HepG2 (cell line): ENCODE data around the gene EXO1.
A peak's percentile ranks its signal among the peaks of the same experiment; 100 is the strongest.

Source experiments
- ERF ChIP-seq: IDR thresholded peaks from 2 replicates; pipeline ENCODE4 v1.6.1; 2018; ENCODE audit warnings: missing biosample characterization, missing genetic modification reagents
- GATA4 ChIP-seq: sonication (generic); IDR thresholded peaks from 2 replicates; pipeline ENCODE4 v1.6.1; 2016; ENCODE audit warnings: antibody characterized with exemption, low read depth, borderline replicate concordance
- HOXA7 ChIP-seq: sonication (generic); formaldehyde crosslinking; IDR thresholded peaks from 2 replicates; pipeline ENCODE4 v1.8.1; 2022; ENCODE audit warnings: mild to moderate bottlenecking, missing genetic modification reagents, moderate library complexity
- NR2F1 ChIP-seq, 2 experiments: fragments of 450-650 bp in 1 of 2; formaldehyde crosslinking in 1 of 2; IDR thresholded peaks; 2 replicates each; pipeline versions ENCODE4 v1.5.0 to v1.6.1; 2016 to 2020; ENCODE audit warnings: mild to moderate bottlenecking in 1 of 2, missing compliant biosample characterization in 1 of 2, missing genetic modification reagents in 1 of 2, moderate library complexity in 1 of 2
- RAD21 ChIP-seq: fragments of 450-650 bp; formaldehyde crosslinking; IDR thresholded peaks from 2 replicates; pipeline ENCODE4 v1.5.0; 2020; ENCODE audit warnings: mild to moderate bottlenecking
- REL ChIP-seq: sonication (generic); formaldehyde crosslinking; conservative IDR thresholded peaks from 2 replicates; pipeline ENCODE4 v1.8.0; 2022; ENCODE audit warnings: mild to moderate bottlenecking, missing genetic modification reagents, moderate library complexity
- SIX4 ChIP-seq: sonication (generic); formaldehyde crosslinking; IDR thresholded peaks from 2 replicates; pipeline ENCODE4 v1.4.0; 2020; ENCODE audit warnings: missing genetic modification reagents
- ZNF124 ChIP-seq: sonication (generic); formaldehyde crosslinking; IDR thresholded peaks from 2 replicates; pipeline ENCODE4 v1.4.0; 2020; ENCODE audit warnings: missing genetic modification reagents
- ZNF335 ChIP-seq: sonication (generic); formaldehyde crosslinking; IDR thresholded peaks from 2 replicates; pipeline ENCODE4 v1.4.0; 2020; ENCODE audit warnings: missing genetic modification reagents
- TF ChIP-seq, protein P1 (sequence below): sonication (generic); formaldehyde crosslinking; IDR thresholded peaks from 2 replicates; pipeline ENCODE4 v1.5.0; 2020; ENCODE audit warnings: mild to moderate bottlenecking, missing genetic modification reagents, moderate library complexity
- TF ChIP-seq, protein P2 (sequence below), 2 experiments: sonication (generic) in 1 of 2; formaldehyde crosslinking in 1 of 2; IDR thresholded peaks; 2 replicates each; pipeline versions ENCODE4 v1.4.0 to v1.6.1; 2018 to 2020; ENCODE audit warnings: missing genetic modification reagents in 2 of 2, borderline replicate concordance in 1 of 2, low read depth in 1 of 2, mild to moderate bottlenecking in 1 of 2, missing biosample characterization in 1 of 2
- TF ChIP-seq, protein P3 (sequence below): sonication (generic); formaldehyde crosslinking; IDR thresholded peaks from 2 replicates; pipeline ENCODE4 v1.4.0; 2020; ENCODE audit warnings: mild to moderate bottlenecking, low read depth, missing genetic modification reagents
- TF ChIP-seq, protein P4 (sequence below): sonication (generic); formaldehyde crosslinking; IDR thresholded peaks from 2 replicates; pipeline ENCODE4 v1.4.0; 2020; ENCODE audit warnings: missing genetic modification reagents, borderline replicate concordance

DNA sequence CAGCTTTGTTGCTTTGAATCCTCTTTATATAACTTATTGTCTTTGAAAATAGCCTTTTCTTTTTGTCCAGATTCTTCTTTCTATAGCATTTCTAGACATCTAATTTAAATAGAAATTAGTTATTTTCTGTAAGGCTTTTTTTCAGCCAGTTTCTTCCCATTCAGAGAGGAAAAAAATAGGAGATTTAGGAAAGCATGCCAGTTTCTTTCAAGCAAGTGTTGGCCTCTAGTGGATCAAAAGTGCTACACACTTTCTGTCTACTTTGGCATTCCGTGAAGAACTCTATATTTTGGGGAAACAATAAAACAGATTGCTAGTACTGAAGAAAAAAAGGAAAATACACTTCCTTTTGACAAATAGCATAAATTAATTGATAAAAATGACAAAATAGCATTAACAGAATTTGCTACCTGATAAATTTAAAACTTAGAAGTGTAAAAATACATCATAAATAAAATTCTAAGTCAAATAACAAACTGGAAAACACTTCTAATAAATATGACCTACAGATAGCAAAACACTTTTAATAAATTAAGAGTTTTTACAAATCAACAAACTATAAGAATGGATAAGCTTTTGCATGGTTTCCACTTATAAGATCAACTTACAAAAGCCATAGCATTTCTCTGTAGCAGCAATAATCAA lies 13.1 kb upstream of the EXO1 start:
- TF ChIP-seq HOXA7 (CRISPR knock-in tag) (no peak), NR2F1 (CRISPR knock-in tag; IDR thresholded peaks at IDR 0.05) (no peak), REL (CRISPR knock-in tag) (no peak), SIX4 (CRISPR knock-in tag) (no peak), RAD21 (CRISPR knock-in tag) (no peak), ZNF124 (CRISPR knock-in tag) (no peak), GATA4 (no peak), ERF (CRISPR knock-in tag) (no peak), ZNF335 (no peak)
- TF ChIP-seq, protein P1, sequence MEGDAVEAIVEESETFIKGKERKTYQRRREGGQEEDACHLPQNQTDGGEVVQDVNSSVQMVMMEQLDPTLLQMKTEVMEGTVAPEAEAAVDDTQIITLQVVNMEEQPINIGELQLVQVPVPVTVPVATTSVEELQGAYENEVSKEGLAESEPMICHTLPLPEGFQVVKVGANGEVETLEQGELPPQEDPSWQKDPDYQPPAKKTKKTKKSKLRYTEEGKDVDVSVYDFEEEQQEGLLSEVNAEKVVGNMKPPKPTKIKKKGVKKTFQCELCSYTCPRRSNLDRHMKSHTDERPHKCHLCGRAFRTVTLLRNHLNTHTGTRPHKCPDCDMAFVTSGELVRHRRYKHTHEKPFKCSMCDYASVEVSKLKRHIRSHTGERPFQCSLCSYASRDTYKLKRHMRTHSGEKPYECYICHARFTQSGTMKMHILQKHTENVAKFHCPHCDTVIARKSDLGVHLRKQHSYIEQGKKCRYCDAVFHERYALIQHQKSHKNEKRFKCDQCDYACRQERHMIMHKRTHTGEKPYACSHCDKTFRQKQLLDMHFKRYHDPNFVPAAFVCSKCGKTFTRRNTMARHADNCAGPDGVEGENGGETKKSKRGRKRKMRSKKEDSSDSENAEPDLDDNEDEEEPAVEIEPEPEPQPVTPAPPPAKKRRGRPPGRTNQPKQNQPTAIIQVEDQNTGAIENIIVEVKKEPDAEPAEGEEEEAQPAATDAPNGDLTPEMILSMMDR (CRISPR knock-in tag), result peak; percentile 47
- TF ChIP-seq, protein P2, sequence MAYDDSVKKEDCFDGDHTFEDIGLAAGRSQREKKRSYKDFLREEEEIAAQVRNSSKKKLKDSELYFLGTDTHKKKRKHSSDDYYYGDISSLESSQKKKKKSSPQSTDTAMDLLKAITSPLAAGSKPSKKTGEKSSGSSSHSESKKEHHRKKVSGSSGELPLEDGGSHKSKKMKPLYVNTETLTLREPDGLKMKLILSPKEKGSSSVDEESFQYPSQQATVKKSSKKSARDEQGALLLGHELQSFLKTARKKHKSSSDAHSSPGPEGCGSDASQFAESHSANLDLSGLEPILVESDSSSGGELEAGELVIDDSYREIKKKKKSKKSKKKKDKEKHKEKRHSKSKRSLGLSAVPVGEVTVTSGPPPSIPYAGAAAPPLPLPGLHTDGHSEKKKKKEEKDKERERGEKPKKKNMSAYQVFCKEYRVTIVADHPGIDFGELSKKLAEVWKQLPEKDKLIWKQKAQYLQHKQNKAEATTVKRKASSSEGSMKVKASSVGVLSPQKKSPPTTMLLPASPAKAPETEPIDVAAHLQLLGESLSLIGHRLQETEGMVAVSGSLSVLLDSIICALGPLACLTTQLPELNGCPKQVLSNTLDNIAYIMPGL (CRISPR knock-in tag; IDR thresholded peaks at IDR 0.05; ENCODE audit: borderline replicate concordance in 1 of 2, low read depth in 1 of 2), result no peak
- TF ChIP-seq, protein P3, sequence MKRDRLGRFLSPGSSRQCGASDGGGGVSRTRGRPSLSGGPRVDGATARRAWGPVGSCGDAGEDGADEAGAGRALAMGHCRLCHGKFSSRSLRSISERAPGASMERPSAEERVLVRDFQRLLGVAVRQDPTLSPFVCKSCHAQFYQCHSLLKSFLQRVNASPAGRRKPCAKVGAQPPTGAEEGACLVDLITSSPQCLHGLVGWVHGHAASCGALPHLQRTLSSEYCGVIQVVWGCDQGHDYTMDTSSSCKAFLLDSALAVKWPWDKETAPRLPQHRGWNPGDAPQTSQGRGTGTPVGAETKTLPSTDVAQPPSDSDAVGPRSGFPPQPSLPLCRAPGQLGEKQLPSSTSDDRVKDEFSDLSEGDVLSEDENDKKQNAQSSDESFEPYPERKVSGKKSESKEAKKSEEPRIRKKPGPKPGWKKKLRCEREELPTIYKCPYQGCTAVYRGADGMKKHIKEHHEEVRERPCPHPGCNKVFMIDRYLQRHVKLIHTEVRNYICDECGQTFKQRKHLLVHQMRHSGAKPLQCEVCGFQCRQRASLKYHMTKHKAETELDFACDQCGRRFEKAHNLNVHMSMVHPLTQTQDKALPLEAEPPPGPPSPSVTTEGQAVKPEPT (CRISPR knock-in tag), result no peak
- TF ChIP-seq, protein P4, sequence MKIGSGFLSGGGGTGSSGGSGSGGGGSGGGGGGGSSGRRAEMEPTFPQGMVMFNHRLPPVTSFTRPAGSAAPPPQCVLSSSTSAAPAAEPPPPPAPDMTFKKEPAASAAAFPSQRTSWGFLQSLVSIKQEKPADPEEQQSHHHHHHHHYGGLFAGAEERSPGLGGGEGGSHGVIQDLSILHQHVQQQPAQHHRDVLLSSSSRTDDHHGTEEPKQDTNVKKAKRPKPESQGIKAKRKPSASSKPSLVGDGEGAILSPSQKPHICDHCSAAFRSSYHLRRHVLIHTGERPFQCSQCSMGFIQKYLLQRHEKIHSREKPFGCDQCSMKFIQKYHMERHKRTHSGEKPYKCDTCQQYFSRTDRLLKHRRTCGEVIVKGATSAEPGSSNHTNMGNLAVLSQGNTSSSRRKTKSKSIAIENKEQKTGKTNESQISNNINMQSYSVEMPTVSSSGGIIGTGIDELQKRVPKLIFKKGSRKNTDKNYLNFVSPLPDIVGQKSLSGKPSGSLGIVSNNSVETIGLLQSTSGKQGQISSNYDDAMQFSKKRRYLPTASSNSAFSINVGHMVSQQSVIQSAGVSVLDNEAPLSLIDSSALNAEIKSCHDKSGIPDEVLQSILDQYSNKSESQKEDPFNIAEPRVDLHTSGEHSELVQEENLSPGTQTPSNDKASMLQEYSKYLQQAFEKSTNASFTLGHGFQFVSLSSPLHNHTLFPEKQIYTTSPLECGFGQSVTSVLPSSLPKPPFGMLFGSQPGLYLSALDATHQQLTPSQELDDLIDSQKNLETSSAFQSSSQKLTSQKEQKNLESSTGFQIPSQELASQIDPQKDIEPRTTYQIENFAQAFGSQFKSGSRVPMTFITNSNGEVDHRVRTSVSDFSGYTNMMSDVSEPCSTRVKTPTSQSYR (CRISPR knock-in tag), result no peak
